ENCODE data around the gene SLF2.
A peak's percentile ranks its signal among the peaks of the same experiment; 100 is the strongest.

The SLF2 gene

DNA sequence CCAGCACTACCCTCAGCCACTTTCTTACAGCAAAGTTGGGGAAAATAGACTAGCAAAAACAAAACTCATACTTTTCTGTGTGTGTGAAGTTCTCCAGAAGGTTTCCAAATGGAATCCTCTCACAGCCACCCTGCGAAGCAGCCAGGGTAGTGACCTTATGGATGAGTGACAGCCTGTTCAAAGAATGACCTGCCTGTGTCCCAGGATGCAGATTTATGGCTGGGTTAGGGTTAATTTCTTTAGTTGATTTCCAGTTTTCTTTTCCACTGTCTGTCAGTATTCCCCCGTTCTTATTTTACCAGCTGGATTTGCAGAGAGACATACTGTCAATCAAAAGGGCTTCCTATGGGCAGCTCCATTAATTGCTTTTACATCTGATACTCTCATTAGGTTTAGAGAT, 54.1 kb downstream of the SLF2 start:
- TF ChIP-seq, protein P1, sequence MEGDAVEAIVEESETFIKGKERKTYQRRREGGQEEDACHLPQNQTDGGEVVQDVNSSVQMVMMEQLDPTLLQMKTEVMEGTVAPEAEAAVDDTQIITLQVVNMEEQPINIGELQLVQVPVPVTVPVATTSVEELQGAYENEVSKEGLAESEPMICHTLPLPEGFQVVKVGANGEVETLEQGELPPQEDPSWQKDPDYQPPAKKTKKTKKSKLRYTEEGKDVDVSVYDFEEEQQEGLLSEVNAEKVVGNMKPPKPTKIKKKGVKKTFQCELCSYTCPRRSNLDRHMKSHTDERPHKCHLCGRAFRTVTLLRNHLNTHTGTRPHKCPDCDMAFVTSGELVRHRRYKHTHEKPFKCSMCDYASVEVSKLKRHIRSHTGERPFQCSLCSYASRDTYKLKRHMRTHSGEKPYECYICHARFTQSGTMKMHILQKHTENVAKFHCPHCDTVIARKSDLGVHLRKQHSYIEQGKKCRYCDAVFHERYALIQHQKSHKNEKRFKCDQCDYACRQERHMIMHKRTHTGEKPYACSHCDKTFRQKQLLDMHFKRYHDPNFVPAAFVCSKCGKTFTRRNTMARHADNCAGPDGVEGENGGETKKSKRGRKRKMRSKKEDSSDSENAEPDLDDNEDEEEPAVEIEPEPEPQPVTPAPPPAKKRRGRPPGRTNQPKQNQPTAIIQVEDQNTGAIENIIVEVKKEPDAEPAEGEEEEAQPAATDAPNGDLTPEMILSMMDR (IDR thresholded peaks at IDR 0.05; ENCODE audit: low read depth, low read length), result no peak
- no peak overlapping the region for H3K4me3 ChIP-seq (replicated peaks in 1 of 2; ENCODE audit: low read depth in 2 of 2, low read length in 2 of 2)
- no peak for DNase-seq (ENCODE audit: low read depth in 2 of 2)

DNA sequence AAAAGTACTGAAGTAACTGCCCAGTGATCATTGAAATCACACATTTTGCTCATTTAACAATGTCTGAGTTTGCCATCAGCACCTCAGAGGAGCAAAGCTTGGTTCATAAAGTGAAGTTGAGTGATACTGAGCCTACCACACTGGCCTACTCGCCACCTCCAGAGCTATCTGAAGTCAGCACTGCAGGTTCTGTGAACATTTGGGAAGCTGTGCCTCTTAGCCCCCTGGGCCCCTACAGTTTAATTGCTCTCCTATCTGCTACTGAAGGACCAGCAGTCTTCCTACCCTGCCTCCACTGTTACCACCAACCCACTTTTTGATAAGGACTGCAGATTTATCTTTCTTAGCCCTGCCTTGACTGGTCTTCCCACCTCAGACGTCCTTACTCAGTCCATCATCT, 54.6 kb downstream of the SLF2 start:
- H3K4me3 ChIP-seq (replicated peaks in 1 of 2; ENCODE audit: low read depth in 2 of 2, low read length in 2 of 2), result no peak overlapping the region
- no peak for DNase-seq (ENCODE audit: low read depth in 2 of 2)
- TF ChIP-seq, protein P1 (IDR thresholded peaks at IDR 0.05; ENCODE audit: low read depth, low read length), result no peak

DNA sequence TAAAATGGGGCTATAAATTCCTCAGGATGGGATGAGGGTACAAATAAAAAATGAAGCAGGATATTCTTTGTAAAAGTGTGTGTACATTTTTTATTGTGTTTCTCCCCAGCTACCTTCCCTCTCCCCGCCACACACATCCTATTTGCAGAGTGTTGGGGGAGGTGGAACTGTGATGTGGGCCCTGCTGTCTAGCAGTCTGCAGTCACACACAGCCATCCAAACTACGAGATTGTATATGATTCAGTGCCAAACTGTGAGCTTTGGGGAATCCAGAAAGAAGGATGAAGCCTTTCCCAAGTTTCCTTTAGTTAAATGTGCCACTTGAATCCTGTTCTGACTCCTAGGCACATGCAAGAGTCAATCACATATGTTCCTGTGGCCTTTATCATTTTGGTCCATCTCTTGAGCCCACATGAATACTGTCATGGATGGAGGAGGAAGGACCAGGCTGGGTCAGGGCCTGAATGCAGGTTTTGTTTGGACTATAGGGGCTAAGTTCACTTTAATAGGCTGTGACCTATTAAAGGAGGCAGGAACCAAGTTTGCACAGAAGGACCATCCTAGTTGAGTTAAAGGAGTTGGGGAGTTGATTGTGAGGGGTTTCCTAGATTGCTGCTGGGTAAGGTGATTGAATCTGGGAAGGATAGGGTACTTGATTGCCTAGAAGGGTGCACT, 55.4 kb downstream of the SLF2 start:
- DNase-seq (ENCODE audit: low read depth in 2 of 2), result no peak
- TF ChIP-seq, protein P1 (IDR thresholded peaks at IDR 0.05; ENCODE audit: low read depth, low read length), result no peak
- H3K4me3 ChIP-seq (replicated peaks in 1 of 2; ENCODE audit: low read depth in 2 of 2, low read length in 2 of 2), result no peak overlapping the region

DNA sequence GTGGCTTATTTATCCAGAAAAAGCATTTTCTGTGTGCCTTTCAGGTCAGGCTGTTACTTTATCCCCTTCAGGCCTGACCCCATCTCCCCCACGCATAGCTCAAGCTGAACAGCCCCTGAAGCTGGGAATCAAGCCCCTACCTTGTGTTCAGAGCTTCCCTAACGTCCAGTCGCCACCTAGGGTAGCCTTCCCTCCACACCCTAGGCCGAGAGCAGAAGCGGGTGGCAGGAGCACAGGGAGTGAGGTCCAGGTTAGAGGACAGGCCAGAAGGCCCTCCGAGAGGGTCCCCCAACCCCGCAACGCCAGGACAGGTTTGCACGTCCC, 56.1 kb downstream of the SLF2 start:
- no peak for DNase-seq (ENCODE audit: low read depth in 2 of 2)
- peak overlapping the region; percentile 58 to 62 for H3K4me3 ChIP-seq (replicated peaks in 1 of 2; ENCODE audit: low read depth in 2 of 2, low read length in 2 of 2)
- TF ChIP-seq, protein P1 (IDR thresholded peaks at IDR 0.05; ENCODE audit: low read depth, low read length), result no peak

DNA sequence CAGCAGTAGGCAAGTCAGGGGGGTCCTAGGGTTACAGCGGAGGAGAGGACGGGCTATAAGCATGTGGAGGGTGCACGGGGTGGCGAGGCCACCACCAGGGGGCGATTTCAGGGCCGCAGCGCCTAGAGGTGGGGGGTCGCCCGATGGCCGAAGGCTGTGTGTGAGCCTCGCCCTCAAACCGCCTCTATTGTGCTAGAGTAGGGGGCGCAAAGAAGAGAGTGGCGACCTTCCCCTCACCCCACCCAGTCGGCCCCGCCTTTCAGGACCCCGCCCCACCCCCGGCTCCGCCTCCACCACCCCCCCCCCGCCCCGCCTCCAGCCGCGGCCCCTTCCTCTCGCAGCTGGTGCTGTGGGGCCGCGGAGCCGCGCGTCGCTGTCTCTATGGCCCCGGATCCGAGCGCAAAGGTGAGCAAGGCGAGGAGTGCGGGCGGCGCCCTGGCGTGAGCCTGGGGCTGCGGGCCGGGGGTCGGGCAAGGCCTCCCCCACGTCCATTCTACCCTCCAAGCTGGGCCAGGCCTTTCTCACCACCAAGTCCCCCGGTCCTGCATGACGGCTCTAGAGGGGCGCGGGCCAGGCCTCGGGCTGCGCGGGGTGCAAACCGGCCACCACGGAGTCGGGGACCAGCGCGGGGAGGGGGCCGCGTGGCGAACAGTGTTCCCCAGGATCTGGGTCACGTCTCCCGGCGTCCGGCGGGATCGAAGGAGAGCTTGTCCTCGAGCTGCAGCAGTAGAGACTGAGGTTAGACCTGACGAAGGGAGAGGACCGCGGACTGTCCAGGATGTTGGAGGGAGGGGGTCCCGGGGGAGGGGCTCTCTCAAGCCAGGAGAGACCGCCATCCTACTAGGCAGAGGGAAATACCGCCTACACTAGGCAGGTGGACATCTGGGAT, 56.7 kb downstream of the SLF2 start, which contains the start of gene SEMA4G:
Gene SEMA4G, plus strand, starts transcription at position 318 of the 889 bp plus-strand sequence. CDS start 3,409 bp downstream, outside the sequence.
- peak; percentile 27 to 33 for DNase-seq (ENCODE audit: low read depth in 2 of 2)
- TF ChIP-seq, protein P1 (IDR thresholded peaks at IDR 0.05; ENCODE audit: low read depth, low read length), result peak; percentile 88
- peak within 1 kb of the TSS; percentile 58 to 62 for H3K4me3 ChIP-seq (replicated peaks in 1 of 2; ENCODE audit: low read depth in 2 of 2, low read length in 2 of 2)

DNA sequence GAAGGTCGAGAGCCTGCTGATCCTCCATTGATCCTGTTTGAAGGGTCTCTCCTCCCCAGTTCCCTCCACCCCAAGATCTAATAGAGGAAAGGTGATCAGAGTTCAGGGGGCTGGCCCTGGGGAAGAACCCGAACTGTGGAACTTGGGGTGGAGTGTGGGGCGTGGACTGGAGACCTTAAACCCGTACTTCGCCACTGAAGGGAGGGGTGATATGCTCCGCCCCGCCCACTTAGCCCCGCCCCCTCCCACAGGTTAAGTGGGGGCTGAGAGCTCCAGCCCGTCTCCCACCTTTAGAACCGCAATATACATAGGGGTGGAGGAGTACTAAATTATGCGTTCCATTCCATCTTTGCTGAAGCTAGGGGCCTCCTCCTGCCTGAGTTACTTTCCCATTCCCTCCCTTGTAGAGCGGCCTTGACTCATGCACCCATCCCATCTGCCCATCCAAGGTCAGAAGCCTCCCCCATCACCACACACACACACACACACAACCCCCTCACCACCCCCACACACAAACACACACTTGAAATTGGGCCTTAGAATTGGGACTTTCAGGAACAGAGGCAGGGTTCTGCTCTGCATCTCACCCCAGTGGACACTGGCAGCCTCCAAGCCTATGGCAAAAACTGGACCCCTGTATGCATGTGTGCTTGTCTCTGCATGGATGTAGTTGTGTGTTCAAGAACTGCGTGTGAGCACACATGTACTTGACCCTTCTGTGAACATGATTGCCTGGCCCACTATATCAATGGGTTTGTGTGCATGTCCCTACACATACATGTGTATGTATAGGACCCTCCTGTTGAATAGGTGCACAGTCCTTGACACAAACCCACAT, 57.5 kb downstream of the SLF2 start:
- H3K4me3 ChIP-seq (replicated peaks in 1 of 2; ENCODE audit: low read depth in 2 of 2, low read length in 2 of 2), result peak overlapping the region; percentile 58 to 62
- TF ChIP-seq, protein P1 (IDR thresholded peaks at IDR 0.05; ENCODE audit: low read depth, low read length), result no peak
- no peak for DNase-seq (ENCODE audit: low read depth in 2 of 2)

All from cardiac fibroblast (primary cell).